Rectal smooth muscle tissue (tissue), 1 donor: ENCODE data around the gene RAB39A.

Experiments used
- H3K27ac ChIP-seq: one replicate; pipeline ENCODE4 v1.7.0; 2013; ENCODE audit warnings: low read depth, low read length, inconsistent platforms
- H3K27me3 ChIP-seq: one replicate; pipeline ENCODE4 v1.7.0; 2013; ENCODE audit warnings: low read length; ENCODE audit not compliant: control insufficient read depth, insufficient read depth
- H3K36me3 ChIP-seq: one replicate; pipeline ENCODE4 v1.7.0; 2013; ENCODE audit warnings: low read length; ENCODE audit not compliant: control insufficient read depth, insufficient read depth
- H3K4me1 ChIP-seq: one replicate; pipeline ENCODE4 v1.7.0; 2013; ENCODE audit warnings: low read length; ENCODE audit not compliant: control insufficient read depth, insufficient read depth
- H3K4me3 ChIP-seq: one replicate; pipeline ENCODE4 v1.7.0; 2013; ENCODE audit warnings: low read length
- H3K9ac ChIP-seq: one replicate; pipeline ENCODE4 v1.7.0; 2013; ENCODE audit warnings: low read length

RAB39A gene

GRCh38 chr11:108009497-108010370, 81.5 kb downstream of the RAB39A start:
- Histone ChIP-seq H3K36me3 (peaks cover 2% of the 10 kb centered on the region), H3K9ac (peak overlapping the region; percentile 93), H3K4me3 (peak overlapping the region; percentile 74), H3K4me1 (peaks cover 14% of the 10 kb centered on the region), H3K27ac (peak overlapping the region; percentile 93), H3K27me3 (no peaks in the 10 kb centered on the region)

GRCh38 chr11:108012139-108012725, 84.0 kb downstream of the RAB39A start:
- Histone ChIP-seq H3K4me1 (peaks cover 14% of the 10 kb centered on the region), H3K9ac (no peak overlapping the region), H3K36me3 (peaks cover 2% of the 10 kb centered on the region)

More at GRCh38 chr11:108012139-108012725, 84.0 kb downstream of the RAB39A start:
- Histone ChIP-seq H3K27ac (no peak overlapping the region), H3K27me3 (no peaks in the 10 kb centered on the region), H3K4me3 (no peak overlapping the region)
